Measurements from ENCODE around the gene SPRING1.
A peak's percentile ranks its signal among the peaks of the same experiment; 100 is the strongest.

SPRING1 gene

DNA sequence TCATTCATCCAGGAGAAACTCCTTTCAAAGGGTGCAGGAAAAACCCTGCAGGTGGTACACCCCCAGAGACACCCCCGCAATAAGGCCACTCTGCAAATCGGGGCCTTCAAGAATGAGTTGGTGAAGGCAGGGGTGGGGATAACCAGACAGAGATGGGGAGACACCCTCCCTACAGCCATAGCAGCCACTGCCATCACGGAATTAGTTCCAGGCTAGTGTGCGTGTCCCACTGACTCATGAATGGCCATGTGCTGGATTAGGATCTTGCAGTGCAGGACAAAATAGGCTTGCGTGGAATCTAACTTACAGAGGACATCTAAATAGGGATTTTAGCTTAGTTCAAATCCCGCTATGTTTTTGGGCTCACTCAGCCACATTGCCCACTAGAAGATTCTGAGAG lies 37.8 kb downstream of the SPRING1 start:
- no peak overlapping the region for H3K27ac Mint-ChIP-seq
- DNase-seq (no peak), ATAC-seq (no peak)
- H3K27me3 Mint-ChIP-seq, result peaks cover 16% of the 10 kb centered on the region
- H3K4me3 Mint-ChIP-seq, result no peak overlapping the region
- no peaks in the 10 kb centered on the region for H3K9me3 Mint-ChIP-seq
- H3K4me1 Mint-ChIP-seq, result peaks cover 9% of the 10 kb centered on the region

DNA sequence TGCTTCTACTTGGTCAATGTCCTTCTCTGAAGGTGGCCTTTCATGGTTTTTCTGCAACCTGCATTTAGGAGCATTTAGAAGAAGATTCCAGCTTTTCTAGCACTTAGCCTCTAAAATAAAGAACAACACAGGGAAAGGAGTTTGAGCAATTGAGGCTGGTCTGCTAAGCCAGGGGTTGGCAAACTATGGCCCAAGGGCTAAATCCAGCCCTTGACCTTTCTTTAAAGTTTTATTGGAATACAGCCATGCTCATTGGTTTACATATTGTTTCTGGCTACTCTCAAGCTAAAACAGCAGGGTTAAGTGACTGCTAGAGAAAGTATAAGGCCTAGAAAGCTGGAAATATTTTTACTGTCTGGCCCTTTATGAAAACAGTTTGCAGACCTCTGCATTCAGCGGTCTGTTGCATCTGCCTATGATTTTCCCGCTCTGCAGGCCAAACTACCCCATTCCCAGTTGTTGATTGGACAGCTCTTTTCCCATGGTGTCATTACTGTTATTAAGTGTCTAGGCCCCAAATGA lies 39.3 kb downstream of the SPRING1 start:
- DNase-seq (no peak), ATAC-seq (no peak)
- Mint-ChIP-seq H3K9me3 (no peaks in the 10 kb centered on the region), H3K4me3 (no peak overlapping the region), H3K4me1 (peaks cover 15% of the 10 kb centered on the region), H3K27ac (no peak overlapping the region), H3K27me3 (peaks cover 30% of the 10 kb centered on the region)

DNA sequence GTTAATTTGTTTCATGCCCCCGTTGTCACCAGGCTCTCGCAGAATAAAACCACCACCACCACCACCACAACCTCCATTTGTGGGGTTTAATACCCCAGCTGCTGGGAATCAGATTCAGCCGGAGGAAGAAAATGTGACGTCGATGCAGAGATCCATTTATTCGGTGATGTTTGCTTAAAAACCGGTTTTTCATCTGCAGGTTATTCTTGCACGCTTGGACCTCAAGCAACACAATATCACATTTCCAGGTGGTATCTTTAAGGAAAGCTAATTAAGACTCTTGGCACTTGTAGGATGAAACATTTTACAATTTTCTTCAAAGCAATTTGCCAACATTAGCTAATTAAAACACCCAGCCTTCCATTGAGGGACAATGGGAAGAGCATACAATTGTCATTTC lies 39.8 kb downstream of the SPRING1 start:
- Mint-ChIP-seq H3K4me1 (peaks cover 14% of the 10 kb centered on the region), H3K4me3 (no peak overlapping the region), H3K9me3 (no peaks in the 10 kb centered on the region), H3K27me3 (peaks cover 35% of the 10 kb centered on the region), H3K27ac (no peak overlapping the region)
- DNase-seq (no peak), ATAC-seq (no peak)

DNA sequence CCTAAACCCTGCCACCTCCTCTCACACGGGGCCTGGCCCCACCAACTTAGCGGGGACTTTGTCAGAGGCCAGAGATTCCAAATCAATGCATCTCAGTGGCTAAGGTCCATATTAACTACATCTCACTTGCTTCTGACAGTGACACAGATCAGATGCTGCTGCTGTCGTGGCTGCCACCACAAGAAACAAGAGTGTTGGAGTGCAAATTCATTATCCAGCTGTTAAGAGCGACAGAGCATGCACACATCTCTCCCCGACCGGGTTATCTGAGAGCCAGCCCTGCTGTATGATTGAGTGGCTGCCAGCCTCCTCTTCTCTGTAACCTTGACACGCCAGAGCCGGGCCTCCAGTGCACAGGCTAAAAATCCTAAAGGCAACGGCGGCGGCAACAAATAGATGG lies 40.2 kb downstream of the SPRING1 start:
- H3K4me1 Mint-ChIP-seq, result peaks cover 13% of the 10 kb centered on the region
- DNase-seq (no peak), ATAC-seq (no peak)
- H3K27ac Mint-ChIP-seq, result no peak overlapping the region
- no peak overlapping the region for H3K4me3 Mint-ChIP-seq
- no peaks in the 10 kb centered on the region for H3K9me3 Mint-ChIP-seq
- peaks cover 39% of the 10 kb centered on the region for H3K27me3 Mint-ChIP-seq

DNA sequence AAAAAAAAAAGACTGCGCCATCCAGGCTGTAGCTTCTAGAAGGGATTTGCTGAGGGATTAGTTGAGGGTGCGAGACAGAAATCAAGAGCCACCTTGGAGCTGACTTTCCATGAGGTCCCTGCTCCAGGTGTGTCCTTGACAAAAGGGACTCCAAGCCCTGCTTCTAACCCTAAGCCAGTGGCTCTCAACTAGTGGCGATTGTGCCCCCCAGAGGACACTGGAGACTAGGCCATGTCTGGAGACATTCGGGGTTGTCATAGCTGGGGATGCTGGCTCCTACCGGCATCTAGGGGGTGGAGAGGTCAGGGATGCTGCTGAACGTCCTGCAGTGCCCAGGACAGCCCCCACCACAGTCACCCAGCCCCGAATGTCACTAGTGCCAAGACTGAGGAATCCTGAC lies 40.6 kb downstream of the SPRING1 start:
- ATAC-seq (peak; percentile 57), DNase-seq (peak in 1 of 2 donors; percentile 15)
- H3K27ac Mint-ChIP-seq, result no peak overlapping the region
- H3K4me3 Mint-ChIP-seq, result no peak overlapping the region
- H3K27me3 Mint-ChIP-seq, result peaks cover 39% of the 10 kb centered on the region
- H3K4me1 Mint-ChIP-seq, result peaks cover 13% of the 10 kb centered on the region
- no peaks in the 10 kb centered on the region for H3K9me3 Mint-ChIP-seq

DNA sequence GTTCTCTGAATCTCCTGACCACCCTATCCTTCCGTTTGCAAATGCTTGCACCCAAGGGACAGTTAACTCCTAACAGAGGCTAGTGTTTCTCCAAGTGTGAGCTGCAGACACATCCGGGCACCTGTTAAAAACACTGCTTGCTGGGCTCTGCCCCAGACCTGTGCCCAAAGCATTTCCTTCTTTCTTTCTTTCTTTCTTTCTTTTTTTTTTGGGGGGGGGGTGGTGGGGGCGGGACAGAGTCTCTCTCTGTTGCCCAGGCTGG lies 42.5 kb downstream of the SPRING1 start:
- DNase-seq (no peak), ATAC-seq (no peak)
- Mint-ChIP-seq H3K4me3 (no peak overlapping the region), H3K27ac (no peak overlapping the region), H3K9me3 (no peaks in the 10 kb centered on the region), H3K4me1 (peaks cover 13% of the 10 kb centered on the region), H3K27me3 (peaks cover 40% of the 10 kb centered on the region)

DNA sequence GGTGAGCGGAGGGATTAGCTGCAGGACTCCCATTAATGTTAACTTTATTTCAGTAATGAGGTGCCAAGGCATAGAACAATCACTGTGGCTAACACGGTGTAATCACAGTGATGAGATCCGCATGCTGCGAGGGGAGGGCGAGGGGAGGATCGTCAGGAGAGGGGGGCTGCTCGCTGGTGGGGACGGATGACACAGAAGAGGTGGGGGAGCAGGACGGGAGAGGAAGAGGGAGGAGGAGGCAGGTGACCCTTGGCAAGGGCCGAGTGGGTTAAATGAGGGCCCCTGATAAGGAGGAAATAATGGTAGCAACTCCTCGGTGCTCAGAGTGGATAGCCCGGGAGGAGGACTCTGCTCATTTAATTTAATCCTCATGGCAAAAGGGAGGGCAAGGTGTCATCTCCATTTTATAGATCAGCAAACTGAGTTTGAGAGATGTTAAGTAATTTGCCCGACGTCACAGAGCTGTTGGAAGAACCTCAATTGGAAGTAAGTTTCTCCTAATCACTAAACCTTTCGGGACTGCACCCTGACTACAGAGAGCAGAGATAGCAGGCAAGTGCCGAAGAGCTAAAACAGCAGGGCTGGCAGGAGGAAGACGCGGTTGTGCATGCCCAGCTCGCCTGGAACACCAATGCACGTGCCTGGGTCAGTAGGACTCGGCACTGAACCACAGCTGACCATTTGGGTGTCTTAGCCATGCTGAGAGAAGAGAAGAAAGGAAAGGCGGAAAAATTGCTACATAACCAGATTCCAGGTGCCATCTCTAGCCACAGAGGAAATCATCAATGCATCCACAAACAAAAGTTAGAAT lies 43.0 kb downstream of the SPRING1 start:
- ATAC-seq (no peak), DNase-seq (no peak)
- Mint-ChIP-seq H3K9me3 (no peaks in the 10 kb centered on the region), H3K27me3 (peaks cover 45% of the 10 kb centered on the region), H3K4me1 (peaks cover 13% of the 10 kb centered on the region), H3K27ac (peak overlapping the region in 1 of 2 donors; percentile 81), H3K4me3 (no peak overlapping the region)

DNA sequence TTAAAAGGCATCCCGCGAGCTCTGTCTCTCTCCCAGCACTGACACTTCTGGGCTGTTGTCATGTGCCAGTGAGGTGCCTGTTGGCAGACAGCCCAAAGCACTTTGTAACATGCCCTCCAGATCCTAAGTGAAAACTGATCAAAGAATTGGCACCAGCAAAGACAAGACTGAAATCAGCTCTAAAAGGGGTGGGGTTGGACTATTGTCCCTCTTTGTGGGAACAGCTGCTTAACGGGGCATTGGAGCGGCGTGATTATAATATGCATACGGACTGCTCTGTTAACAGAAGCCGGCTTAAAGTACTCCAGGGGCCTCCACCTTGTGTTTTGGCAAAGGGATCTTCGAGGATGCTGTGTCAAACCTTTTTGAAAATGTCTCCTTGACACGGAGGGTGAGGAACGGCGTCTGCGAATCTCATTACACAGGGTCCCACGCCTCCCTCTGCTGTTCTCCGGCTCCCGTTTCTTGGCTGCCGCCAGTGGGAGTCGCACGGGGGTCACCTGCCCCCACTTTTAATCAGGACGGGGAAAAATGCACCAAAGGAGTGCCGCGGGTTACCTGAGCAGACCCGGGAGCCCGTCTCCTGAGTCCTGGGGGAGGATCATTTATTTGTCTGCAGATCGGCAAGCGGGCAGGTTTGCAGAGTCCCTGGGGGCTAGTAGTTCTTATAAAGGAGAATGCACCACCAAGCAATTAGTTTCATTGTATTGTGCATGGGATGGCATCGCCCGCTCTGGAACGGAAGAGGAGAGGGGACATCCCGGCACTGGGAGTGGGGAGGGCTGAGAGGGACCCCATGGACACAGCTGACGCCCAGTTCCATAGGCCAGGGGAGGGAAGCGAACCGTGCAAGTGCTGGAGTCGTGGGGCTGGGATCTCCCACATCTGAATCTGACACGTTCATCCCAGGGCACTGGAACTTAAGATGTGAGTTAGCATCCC lies 44.3 kb downstream of the SPRING1 start:
- H3K27ac Mint-ChIP-seq, result no peak overlapping the region
- H3K4me1 Mint-ChIP-seq, result peaks cover 13% of the 10 kb centered on the region
- peak overlapping the region in 1 of 2 donors; percentile 25 for H3K4me3 Mint-ChIP-seq
- DNase-seq (no peak), ATAC-seq (no peak)
- no peaks in the 10 kb centered on the region for H3K9me3 Mint-ChIP-seq
- peaks cover 46% of the 10 kb centered on the region for H3K27me3 Mint-ChIP-seq

DNA sequence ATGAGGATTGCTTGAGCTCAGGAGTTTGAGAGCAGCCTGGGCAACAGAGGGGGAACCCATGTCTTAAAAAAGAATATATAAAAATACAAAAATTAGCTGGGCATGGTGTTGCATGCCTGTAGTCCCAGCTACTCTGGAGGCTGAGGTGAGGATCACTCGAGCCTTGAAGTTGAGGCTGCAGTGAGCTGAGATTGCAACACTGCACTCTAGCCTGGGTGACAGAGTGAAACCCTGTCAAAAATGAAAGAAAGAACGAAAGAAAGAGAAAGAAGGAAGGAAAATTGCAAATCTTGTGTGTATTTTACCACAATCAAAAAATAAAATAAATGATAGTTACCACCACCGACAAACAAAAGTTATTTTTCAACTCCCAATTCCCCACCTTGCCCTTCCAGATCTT lies 45.3 kb downstream of the SPRING1 start:
- Mint-ChIP-seq H3K4me1 (peaks cover 13% of the 10 kb centered on the region), H3K9me3 (no peaks in the 10 kb centered on the region), H3K27ac (no peak overlapping the region), H3K4me3 (no peak overlapping the region), H3K27me3 (peaks cover 46% of the 10 kb centered on the region)
- DNase-seq (no peak), ATAC-seq (no peak)

DNA sequence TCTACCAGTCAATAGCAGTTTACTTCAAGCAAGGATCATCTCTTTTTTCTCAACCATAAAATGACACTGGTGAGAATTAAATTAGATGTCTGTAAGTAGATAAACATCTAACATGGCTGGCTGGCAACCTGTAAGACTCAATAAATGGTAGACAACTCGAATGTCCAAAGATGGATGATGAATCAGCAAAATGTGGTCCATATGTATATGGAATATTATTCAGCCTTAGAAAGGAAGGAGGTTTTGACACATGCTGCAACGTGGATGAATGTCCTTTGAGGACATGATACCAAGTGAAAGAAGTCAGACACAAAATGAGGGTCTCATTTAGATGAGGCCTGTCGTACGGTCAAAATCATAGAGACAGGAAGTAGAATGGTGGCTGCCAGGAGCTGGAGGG lies 46.2 kb downstream of the SPRING1 start:
- DNase-seq (no peak), ATAC-seq (no peak)
- peaks cover 13% of the 10 kb centered on the region for H3K4me1 Mint-ChIP-seq
- no peak overlapping the region for H3K27ac Mint-ChIP-seq
- peaks cover 44% of the 10 kb centered on the region for H3K27me3 Mint-ChIP-seq
- no peaks in the 10 kb centered on the region for H3K9me3 Mint-ChIP-seq
- H3K4me3 Mint-ChIP-seq, result no peak overlapping the region

DNA sequence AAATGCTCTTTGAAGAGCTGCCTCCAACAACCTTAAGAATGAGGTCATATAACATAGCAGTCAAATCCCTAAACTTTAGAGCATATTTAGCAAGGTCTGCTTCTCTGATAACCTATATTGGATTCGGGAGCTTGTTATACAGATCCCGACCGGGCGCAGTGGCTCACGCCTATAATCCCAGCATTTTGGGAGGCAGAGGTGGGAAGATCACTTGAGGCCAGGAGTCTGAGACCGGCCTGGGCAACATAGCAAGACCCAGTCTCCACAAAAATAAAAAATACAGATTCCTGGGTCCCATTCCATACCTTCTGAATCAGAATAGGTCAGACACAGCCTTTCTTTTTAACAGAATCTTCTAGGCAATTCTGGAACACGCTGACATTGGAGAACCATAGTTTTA lies 46.7 kb downstream of the SPRING1 start:
- ATAC-seq (no peak), DNase-seq (no peak)
- no peaks in the 10 kb centered on the region for H3K9me3 Mint-ChIP-seq
- peaks cover 13% of the 10 kb centered on the region for H3K4me1 Mint-ChIP-seq
- no peak overlapping the region for H3K27ac Mint-ChIP-seq
- peaks cover 40% of the 10 kb centered on the region for H3K27me3 Mint-ChIP-seq
- no peak overlapping the region for H3K4me3 Mint-ChIP-seq

DNA sequence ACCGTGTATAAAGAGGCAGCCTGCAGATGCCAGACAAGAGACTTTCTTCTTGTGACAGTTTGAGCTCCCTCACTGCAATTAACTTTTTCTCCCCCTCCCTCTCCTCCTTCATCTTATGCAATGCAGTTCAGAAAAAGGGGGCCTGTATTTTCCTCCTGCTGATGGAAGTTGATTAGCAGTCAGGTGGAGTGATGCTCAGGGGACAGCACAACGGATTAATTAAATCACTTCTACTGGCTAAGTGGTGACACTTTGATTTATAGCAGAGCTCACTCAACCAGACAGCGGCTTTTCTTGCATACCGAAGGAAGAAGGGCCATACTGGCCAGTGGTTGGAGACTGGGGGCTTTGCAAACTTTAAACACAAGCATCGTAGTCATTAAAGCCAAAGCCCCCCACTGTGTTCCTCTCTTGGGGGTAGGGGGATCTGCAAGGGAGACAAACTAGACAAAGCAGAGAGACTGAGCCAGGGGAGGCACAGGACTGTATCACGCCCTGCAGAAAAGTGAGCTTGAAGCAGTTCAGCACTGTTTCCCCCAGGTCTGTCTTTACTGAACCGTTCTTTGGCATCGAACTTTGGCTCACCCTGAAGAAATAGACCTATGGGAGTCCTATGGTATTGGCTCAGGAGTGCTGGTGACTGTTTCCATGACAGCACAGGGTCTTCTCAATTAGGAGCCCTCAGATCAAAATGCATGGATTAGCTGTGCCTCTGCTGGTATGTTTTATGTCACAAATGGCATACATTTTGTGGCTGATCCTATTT lies 47.7 kb downstream of the SPRING1 start:
- no peak for ATAC-seq
- Mint-ChIP-seq H3K4me3 (no peak overlapping the region), H3K4me1 (peaks cover 11% of the 10 kb centered on the region), H3K9me3 (no peaks in the 10 kb centered on the region), H3K27me3 (peaks cover 32% of the 10 kb centered on the region), H3K27ac (no peak overlapping the region)
- no peak for DNase-seq

DNA sequence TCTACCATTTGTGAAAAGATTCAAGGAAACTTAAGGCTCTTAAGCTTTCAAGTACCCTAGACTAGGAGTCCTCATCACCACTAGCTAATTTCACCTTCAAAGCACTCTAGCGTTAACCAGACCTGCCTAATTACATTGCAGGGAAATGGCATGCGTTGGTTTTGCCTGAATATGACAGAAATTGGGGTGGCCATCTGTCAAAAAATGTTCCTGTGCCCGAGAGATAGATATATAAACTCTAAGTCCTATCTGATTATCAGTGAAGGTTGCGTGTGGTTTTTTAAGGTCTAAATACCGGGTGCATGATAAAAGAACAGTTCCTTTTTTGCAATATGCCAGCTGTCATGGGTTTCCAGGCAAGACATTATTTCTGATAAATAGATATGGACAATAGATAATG lies 48.3 kb downstream of the SPRING1 start:
- Mint-ChIP-seq H3K27me3 (peaks cover 25% of the 10 kb centered on the region), H3K4me1 (peaks cover 7% of the 10 kb centered on the region), H3K4me3 (no peak overlapping the region), H3K9me3 (no peaks in the 10 kb centered on the region), H3K27ac (no peak overlapping the region)
- ATAC-seq (no peak), DNase-seq (no peak)

Measured in stimulated activated naive CD8-positive, alpha-beta T cell treated with anti-CD3 and anti-CD28 coated beads, Interleukin-15, amount 100 ng/mL, for 72 hours (primary cell).